Ishikawa (cell line): ENCODE measurements around the gene CRYBA2.
A peak's percentile ranks its signal among the peaks of the same experiment; 100 is the strongest.

ENCODE experiments used
- CEBPB ChIP-seq: IDR thresholded peaks from 2 replicates; pipeline ENCODE4 v1.6.1; 2012
- CREB1 ChIP-seq: IDR thresholded peaks from 2 replicates; pipeline ENCODE4 v1.6.1; 2012; ENCODE audit warnings: low read depth
- EGR1 ChIP-seq: IDR thresholded peaks from 2 replicates; pipeline ENCODE4 v1.6.1; 2012
- EP300 ChIP-seq: IDR thresholded peaks from 2 replicates; pipeline ENCODE4 v1.6.1; 2012; ENCODE audit warnings: borderline replicate concordance
- FOXM1 ChIP-seq: IDR thresholded peaks from 2 replicates; pipeline ENCODE4 v1.6.1; 2012; ENCODE audit warnings: low read depth, borderline replicate concordance
- NFIC ChIP-seq: IDR thresholded peaks from 2 replicates; pipeline ENCODE4 v1.6.1; 2012
- RAD21 ChIP-seq: IDR thresholded peaks from 2 replicates; pipeline ENCODE4 v1.6.1; 2012; ENCODE audit warnings: low read depth
- TAF1 ChIP-seq: IDR thresholded peaks from 2 replicates; pipeline ENCODE4 v1.6.1; 2012; ENCODE audit warnings: low read depth, mild to moderate bottlenecking
- TCF12 ChIP-seq: IDR thresholded peaks from 2 replicates; pipeline ENCODE4 v1.6.1; 2012; ENCODE audit warnings: low read depth
- TEAD4 ChIP-seq: IDR thresholded peaks from 2 replicates; pipeline ENCODE4 v1.6.1; 2012
- YY1 ChIP-seq: IDR thresholded peaks from 2 replicates; pipeline ENCODE4 v1.6.1; 2012; ENCODE audit warnings: low read depth
- ZBTB7A ChIP-seq: IDR thresholded peaks from 2 replicates; pipeline ENCODE4 v1.6.1; 2012; ENCODE audit warnings: low read depth
- TF ChIP-seq, protein P1 (sequence below): IDR thresholded peaks from 2 replicates; pipeline ENCODE4 v1.6.1; 2012; ENCODE audit warnings: low read depth, mild to moderate bottlenecking
- TF ChIP-seq, protein P2 (sequence below): IDR thresholded peaks from 2 replicates; pipeline ENCODE4 v1.6.1; 2012
- TF ChIP-seq, protein P3 (sequence below): IDR thresholded peaks from 2 replicates; pipeline ENCODE4 v1.6.1; 2012

Gene CRYBA2

DNA sequence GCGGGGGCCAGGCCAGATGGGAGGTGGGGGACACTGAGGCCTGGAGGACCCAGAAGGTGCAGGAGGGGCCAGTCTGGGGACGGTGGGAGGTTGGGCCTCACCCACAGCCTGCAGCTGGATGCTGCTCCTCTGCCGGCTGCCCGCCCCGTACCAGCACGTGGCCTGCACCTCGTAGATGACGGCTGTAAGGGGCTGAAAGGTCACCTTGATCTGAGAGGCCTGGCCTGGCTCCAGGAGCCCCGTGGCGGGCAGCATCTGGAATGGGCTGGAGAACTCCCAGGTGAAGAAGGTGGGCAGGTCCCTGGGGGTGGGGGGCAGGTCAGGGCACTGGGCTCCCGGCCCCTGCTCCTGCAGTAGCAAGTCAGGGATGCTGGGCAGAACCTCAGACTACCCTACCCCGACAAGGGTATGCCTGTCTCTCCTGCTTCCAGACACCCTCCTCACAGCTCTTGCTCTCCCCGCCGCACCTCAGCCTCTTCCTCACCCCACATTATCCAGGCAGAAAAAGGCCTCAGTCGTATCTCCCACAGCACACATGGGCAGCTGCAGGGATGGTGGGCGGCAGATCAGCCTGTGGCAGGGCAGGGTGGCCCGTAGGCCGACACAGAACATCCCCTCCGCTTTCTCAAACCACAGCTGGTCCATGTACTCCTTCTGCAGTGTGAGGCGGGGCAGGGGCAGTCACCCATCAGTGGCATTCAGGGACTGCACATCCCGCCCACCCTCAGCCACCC, 38.0 kb upstream of the CRYBA2 start:
- TF ChIP-seq TAF1 (no peak), EP300 (no peak), TEAD4 (no peak), EGR1 (no peak), CREB1 (no peak), FOXM1 (no peak), TCF12 (no peak), NFIC (no peak), CEBPB (no peak), RAD21 (no peak), ZBTB7A (no peak), YY1 (no peak)
- TF ChIP-seq, protein P1, sequence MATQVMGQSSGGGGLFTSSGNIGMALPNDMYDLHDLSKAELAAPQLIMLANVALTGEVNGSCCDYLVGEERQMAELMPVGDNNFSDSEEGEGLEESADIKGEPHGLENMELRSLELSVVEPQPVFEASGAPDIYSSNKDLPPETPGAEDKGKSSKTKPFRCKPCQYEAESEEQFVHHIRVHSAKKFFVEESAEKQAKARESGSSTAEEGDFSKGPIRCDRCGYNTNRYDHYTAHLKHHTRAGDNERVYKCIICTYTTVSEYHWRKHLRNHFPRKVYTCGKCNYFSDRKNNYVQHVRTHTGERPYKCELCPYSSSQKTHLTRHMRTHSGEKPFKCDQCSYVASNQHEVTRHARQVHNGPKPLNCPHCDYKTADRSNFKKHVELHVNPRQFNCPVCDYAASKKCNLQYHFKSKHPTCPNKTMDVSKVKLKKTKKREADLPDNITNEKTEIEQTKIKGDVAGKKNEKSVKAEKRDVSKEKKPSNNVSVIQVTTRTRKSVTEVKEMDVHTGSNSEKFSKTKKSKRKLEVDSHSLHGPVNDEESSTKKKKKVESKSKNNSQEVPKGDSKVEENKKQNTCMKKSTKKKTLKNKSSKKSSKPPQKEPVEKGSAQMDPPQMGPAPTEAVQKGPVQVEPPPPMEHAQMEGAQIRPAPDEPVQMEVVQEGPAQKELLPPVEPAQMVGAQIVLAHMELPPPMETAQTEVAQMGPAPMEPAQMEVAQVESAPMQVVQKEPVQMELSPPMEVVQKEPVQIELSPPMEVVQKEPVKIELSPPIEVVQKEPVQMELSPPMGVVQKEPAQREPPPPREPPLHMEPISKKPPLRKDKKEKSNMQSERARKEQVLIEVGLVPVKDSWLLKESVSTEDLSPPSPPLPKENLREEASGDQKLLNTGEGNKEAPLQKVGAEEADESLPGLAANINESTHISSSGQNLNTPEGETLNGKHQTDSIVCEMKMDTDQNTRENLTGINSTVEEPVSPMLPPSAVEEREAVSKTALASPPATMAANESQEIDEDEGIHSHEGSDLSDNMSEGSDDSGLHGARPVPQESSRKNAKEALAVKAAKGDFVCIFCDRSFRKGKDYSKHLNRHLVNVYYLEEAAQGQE, result no peak
- TF ChIP-seq, protein P2, sequence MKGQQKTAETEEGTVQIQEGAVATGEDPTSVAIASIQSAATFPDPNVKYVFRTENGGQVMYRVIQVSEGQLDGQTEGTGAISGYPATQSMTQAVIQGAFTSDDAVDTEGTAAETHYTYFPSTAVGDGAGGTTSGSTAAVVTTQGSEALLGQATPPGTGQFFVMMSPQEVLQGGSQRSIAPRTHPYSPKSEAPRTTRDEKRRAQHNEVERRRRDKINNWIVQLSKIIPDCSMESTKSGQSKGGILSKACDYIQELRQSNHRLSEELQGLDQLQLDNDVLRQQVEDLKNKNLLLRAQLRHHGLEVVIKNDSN, result no peak
- TF ChIP-seq, protein P3, sequence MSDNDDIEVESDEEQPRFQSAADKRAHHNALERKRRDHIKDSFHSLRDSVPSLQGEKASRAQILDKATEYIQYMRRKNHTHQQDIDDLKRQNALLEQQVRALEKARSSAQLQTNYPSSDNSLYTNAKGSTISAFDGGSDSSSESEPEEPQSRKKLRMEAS, result no peak

DNA sequence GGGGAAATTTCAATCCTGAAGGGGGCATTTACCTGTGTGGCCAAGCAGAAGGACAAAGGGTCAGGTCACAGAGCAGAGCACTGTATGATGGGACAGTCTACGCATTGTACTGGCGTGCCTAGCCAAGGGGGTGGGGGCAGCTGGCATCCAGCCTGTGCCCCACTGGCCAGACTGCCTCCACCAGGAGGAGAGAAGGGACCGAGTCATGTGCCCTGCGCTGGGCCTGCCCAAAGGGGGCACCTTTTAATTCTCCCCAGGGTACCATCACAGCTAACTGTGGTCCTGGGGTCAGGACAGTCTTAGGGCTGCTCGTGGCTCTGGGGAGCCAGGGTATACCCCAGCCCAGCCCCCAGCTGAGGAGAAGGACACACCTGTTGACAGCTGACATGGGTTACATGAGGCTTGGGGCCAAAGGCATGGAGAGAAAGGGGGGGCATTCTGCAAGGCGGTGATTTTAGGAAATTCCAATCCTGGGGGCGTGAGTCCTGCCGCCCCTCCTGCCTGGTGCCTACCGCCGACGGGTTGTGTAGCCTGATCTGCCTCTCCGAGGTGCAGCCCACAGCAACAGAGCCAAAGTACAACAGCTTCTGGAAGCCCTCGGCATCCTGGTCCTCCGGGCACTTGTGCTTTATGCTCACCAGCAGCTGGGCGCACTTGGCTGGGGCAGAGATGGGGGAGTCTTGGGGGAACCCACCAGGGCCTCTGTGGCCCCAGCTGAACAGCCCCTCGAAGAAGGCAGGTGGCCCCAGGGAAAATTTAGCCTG, 37.1 kb upstream of the CRYBA2 start:
- no peak for TF ChIP-seq TCF12
- no peak for TF ChIP-seq CEBPB
- no peak for TF ChIP-seq RAD21
- no peak for TF ChIP-seq TAF1
- TF ChIP-seq FOXM1, result no peak
- no peak for TF ChIP-seq EGR1
- TF ChIP-seq EP300, result no peak
- TF ChIP-seq ZBTB7A, result no peak
- no peak for TF ChIP-seq TEAD4
- TF ChIP-seq, protein P1, result no peak
- TF ChIP-seq, protein P3, result no peak
- TF ChIP-seq, protein P2, result no peak
- no peak for TF ChIP-seq NFIC
- TF ChIP-seq YY1, result no peak

DNA sequence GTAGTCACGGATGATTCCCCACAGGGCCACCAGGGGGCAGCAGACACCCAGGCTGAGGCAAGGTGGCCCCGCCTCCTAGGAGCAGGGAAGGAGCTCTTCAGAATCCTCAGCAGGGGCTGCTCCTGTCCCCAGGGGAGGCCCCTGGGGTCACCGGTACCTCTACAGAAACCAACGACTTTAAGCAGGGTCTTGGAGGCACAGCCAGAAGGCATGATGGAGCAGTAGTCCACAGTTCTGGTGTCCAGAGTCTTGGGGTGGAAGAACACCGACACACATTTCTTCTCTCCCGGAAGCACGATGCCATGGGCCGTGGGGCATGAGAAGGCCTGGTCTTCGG, 36.6 kb upstream of the CRYBA2 start:
- TF ChIP-seq RAD21 (peak; percentile 87), EGR1 (no peak)
- TF ChIP-seq, protein P1, result no peak

DNA sequence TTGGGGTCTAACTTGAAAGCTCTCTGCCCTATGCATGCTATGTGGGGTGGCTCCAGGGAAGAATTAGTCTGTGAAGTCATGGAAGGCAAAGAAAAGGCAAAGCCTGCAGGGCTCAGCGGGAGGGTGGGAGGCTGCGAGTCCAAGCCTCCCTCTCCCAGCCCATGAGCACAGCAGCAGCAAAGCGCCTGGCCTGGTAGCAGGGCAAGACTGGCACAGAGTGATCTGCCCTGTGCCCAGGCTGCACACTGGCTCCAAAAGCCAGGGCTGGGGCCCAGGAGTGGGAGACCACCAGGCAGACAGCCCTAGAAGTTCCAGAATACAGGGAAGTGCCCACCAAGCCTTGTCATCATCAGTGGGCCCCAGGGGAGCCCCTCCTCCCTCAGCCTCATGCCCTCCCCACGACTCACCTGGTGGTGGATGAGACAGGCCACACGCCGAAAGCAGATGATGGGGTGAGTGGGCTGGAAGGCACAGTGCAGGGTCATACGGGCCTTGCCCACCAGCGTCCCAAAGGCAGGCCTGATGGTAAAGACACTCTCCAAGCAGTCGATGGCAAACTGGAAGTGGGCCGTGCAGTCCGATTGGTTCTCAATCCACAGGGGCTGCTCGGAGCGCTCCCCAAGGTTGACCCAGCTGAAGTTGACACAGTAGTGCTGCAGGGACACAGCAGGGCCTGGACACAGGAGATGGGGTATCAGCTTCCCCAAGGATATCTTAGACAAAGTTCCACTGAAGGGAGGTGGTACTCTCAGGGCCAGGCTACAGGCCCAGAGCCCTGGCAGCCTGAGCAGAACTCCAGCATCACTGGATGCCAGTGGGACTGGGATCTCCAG, 36.0 kb upstream of the CRYBA2 start:
- TF ChIP-seq TEAD4 (no peak), CREB1 (no peak), EGR1 (no peak), FOXM1 (no peak), EP300 (no peak), CEBPB (no peak), TAF1 (no peak), RAD21 (no peak), NFIC (no peak), TCF12 (no peak), ZBTB7A (no peak), YY1 (no peak)
- TF ChIP-seq, protein P3, result no peak
- TF ChIP-seq, protein P1, result no peak
- TF ChIP-seq, protein P2, result no peak
